Right lobe of liver (tissue), 4 donors: ENCODE results near the gene DIRAS2.

Experiments used
- CTCF ChIP-seq, 4 donors: fragments of 200-600 bp in 3 of 4; fragments of 450-650 bp in 1 of 4; IDR thresholded peaks; one replicate each; pipeline versions ENCODE4 v1.5.1 to v1.8.0; 2016 to 2022; ENCODE audit warnings: antibody characterized with exemption in 4 of 4, mild to moderate bottlenecking in 2 of 4
- POLR2A ChIP-seq: fragments of 450-650 bp; IDR thresholded peaks from one replicate; pipeline ENCODE4 v1.6.1; 2017; ENCODE audit warnings: antibody characterized with exemption, mild to moderate bottlenecking
- donor health status: DM: no; HTN: no; CAD: no.
- donor health status: DM: no; HTN: no; CAD: no.
- donor health status: DM: no; HTN: yes; CAD: no.

DNA sequence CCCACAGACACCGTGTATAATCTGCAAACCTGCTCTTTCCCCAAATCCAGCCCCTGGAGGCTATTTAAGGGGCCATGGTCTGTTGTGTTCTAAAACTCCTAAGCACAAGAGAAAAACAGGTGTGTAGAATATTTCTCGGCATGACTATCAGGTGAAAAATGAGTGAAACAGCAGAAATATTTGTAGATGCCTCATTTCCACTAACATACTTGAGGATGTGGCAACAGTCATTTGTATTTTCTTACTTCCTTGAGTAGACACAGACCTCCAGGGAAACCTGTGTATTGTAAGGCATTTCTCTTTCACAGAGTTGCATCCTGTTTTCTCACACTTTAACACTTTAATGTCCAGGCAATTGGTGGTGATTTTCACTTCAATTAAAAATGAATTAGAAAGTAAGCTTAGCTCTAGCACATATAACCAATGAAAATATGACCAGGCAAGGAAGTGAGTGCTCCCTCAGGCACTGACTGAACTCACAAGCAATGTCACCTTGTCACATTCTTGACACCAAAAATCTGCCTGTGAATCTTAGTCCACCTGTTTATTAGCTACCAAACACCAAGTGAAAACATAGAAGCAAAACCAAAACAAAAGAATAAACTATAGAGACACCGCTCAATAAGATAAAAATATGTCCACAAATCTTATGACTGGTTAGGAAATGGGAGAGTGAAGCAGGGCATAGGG is 64.4 kb downstream of the DIRAS2 start:
- TF ChIP-seq CTCF (IDR thresholded peaks at IDR 0.05) (no peak), POLR2A (no peak)
